HEK293 (cell line): Measurements from ENCODE around the gene PMM1.

Experiments
- KLF8 ChIP-seq: fragments of 450-650 bp; formaldehyde crosslinking; IDR thresholded peaks from 2 replicates; pipeline ENCODE4 v1.5.1; 2016; ENCODE audit warnings: missing biosample characterization, missing genetic modification characterization
- ZNF169 ChIP-seq: fragments of 450-650 bp; formaldehyde crosslinking; IDR thresholded peaks from 2 replicates; pipeline ENCODE4 v1.5.1; 2016; ENCODE audit warnings: missing biosample characterization, missing genetic modification characterization
- TF ChIP-seq, protein P1 (sequence below): fragments of 450-650 bp; formaldehyde crosslinking; IDR thresholded peaks from 2 replicates; pipeline ENCODE4 v1.5.1; 2016; ENCODE audit warnings: missing biosample characterization, missing genetic modification characterization
- TF ChIP-seq, protein P2 (sequence below): fragments of 450-650 bp; formaldehyde crosslinking; IDR thresholded peaks from 2 replicates; pipeline ENCODE4 v1.5.1; 2016; ENCODE audit warnings: missing biosample characterization, missing genetic modification characterization
- TF ChIP-seq, protein P3 (sequence below): fragments of 450-650 bp; formaldehyde crosslinking; optimal IDR thresholded peaks from 2 replicates; pipeline ENCODE3; 2016; ENCODE audit warnings: missing biosample characterization, mild to moderate bottlenecking, missing genetic modification characterization

GRCh38 chr22:41574847-41575381 is 14.7 kb downstream of the PMM1 start:
- TF ChIP-seq ZNF169 (tag by site-specific recombination) (no peak), KLF8 (tag by site-specific recombination) (no peak)
- TF ChIP-seq, protein P1, sequence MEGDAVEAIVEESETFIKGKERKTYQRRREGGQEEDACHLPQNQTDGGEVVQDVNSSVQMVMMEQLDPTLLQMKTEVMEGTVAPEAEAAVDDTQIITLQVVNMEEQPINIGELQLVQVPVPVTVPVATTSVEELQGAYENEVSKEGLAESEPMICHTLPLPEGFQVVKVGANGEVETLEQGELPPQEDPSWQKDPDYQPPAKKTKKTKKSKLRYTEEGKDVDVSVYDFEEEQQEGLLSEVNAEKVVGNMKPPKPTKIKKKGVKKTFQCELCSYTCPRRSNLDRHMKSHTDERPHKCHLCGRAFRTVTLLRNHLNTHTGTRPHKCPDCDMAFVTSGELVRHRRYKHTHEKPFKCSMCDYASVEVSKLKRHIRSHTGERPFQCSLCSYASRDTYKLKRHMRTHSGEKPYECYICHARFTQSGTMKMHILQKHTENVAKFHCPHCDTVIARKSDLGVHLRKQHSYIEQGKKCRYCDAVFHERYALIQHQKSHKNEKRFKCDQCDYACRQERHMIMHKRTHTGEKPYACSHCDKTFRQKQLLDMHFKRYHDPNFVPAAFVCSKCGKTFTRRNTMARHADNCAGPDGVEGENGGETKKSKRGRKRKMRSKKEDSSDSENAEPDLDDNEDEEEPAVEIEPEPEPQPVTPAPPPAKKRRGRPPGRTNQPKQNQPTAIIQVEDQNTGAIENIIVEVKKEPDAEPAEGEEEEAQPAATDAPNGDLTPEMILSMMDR (tag by site-specific recombination) = no peak
- TF ChIP-seq, protein P2, sequence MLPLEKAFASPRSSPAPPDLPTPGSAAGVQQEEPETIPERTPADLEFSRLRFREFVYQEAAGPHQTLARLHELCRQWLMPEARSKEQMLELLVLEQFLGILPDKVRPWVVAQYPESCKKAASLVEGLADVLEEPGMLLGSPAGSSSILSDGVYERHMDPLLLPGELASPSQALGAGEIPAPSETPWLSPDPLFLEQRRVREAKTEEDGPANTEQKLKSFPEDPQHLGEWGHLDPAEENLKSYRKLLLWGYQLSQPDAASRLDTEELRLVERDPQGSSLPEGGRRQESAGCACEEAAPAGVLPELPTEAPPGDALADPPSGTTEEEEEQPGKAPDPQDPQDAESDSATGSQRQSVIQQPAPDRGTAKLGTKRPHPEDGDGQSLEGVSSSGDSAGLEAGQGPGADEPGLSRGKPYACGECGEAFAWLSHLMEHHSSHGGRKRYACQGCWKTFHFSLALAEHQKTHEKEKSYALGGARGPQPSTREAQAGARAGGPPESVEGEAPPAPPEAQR (tag by site-specific recombination) = no peak
- TF ChIP-seq, protein P3, sequence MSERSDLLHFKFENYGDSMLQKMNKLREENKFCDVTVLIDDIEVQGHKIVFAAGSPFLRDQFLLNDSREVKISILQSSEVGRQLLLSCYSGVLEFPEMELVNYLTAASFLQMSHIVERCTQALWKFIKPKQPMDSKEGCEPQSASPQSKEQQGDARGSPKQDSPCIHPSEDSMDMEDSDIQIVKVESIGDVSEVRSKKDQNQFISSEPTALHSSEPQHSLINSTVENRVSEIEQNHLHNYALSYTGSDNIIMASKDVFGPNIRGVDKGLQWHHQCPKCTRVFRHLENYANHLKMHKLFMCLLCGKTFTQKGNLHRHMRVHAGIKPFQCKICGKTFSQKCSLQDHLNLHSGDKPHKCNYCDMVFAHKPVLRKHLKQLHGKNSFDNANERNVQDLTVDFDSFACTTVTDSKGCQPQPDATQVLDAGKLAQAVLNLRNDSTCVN (tag by site-specific recombination) = no peak
